CD4-positive, alpha-beta T cell treated with Interleukin-12 subunit alpha and Interleukin-12 subunit beta, for 1 hour (primary cell): ENCODE measurements around the gene RFT1.
A peak's percentile ranks its signal among the peaks of the same experiment; 100 is the strongest.

Experiments
- DNase-seq: peaks from one replicate; pipeline ENCODE4 v3.0.0-alpha.2; 2020

Gene RFT1

DNA sequence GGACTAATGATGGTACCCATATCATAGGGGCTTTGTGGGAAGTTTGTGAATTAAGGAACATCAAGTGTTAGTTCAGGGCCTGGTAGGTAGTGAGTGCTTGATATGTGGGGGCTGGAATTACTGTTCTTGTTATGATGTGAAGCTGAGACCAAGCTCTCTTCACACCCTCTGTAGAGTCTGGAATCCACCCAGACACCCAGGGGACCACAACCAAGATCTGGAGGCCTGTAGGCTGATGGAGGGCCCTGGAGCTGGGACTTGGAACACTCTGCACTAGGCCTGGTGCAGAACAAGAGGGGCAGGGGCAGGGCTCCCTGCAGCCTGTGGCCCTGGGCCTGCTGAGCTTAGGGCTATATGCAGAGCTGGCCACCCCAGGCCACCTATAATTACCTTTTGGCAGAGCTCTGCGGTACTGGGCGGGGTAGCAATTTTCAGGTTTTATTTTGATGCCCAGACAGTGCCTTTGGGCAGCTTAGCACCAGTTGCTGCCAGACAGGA is 17.7 kb upstream of the RFT1 start:
- DNase-seq, result no peak

DNA sequence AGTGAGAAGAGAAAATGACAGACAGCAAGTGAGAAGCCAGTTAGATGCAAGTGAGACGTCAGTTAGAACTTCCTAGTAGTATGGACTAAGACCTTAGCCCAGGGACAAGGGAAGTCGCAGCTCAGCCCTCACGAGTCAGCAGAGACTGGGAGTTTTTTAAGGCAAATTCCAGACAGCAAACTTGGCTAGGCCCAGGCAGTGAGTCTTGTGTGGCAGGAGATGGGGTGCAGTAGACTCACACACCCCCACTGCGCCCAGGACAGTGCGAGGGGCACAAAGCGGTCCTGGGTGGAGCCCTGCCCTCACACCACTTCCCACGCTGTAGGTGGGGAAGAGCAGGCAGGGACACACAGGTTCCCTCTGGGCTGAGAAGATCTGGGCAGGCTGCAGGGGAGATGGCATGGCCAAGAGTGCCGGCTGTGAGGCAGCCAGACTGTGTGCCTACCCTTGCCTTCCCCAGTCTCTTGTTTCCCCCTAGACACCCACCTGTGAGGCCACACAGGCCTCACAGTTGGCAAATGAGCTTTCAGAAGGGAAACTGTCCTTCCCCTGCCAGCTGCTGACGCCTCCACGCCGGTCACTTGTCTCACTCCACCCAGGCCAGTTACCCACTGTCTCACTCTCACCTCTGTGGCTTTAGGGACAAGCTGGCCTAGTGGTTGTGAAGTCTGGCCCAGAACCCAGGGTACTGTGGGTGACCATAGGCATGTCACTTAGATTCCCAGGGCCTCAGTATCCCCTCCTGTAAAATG is 17.1 kb upstream of the RFT1 start:
- no peak for DNase-seq

DNA sequence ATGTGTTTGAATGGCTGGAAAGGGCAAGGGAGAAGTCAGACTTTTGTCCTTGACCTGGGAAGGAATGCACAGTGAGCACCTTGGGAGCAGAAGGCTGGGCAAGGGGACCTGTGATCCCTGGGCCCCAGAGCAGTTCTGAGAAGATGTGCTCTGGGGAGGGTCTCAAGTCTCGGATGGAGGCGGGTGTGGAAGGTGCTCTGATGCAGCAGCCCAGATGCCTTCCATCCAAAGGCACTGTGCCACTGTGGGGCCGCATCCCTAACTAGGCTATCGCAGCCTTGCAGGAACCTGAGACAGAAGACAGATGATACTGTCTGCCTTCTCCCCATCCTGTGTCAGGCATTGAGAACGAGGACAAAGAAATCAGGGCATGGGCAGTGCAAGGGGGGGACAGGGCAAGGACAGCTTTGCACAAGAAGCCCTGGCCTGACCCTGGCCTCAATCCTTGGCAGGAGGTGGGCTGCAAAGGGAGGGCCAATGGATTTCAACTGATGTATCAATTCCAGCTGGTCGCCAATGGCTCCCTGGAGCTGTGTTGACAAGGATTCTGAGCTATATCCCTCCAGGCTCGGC is 16.2 kb upstream of the RFT1 start:
- DNase-seq, result no peak

DNA sequence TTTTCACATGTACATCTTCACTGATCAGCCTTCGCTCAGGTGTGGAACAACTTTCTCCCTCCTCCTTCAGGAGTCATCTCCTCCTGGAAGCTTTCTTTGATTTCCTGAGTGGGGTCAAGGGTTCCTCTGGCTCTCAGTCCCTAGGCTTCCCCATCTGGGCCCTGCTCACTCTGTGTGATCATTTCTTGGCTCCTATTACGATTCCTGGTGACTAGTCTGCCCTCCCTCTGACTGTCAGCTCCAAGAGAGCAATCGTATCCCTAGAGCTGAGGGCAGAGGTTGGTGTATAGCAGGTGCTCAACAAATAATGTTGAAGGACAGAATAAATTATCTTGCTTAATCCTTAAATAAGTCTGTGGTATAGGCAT is 15.5 kb upstream of the RFT1 start:
- no peak for DNase-seq

DNA sequence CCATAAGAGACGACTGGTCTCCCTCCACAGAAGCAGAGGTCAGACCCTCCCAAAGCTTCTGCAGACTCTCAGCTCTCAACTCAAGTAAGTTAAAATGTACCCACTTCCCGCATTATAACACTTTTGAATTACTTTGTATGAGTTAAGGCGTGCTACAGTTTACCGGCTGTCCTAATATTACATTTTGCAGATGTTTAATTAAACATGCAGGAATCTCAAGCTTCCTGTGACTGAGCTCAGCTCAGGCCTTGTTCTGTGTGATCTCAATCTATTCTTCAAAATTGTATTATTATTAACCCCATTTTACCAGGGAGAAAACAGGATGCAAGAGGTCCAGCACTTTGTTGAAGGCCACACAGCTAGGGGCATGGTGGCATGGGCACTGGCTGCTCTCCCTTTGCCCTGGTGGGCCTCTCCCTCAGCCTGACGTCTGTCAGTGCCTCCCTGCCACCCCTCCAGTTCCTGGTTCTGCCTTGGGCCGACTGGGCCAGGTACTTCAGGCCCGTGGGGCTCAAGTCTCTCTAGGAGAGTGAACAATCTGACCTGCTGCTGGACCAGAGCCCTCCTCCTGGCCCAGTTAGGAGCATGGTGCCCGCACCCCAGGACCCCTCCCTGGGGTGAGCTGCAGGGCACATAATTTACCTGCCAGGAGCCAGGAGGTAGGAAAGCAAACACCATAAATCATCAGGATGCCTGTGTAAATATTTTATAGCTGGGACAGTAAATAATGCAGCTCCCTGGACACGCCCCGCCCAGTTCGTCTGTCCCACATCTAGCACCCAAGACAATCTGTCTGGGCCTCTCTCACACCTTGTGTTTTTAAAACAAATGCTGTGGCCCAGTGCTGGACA is 14.9 kb upstream of the RFT1 start:
- DNase-seq, result no peak

DNA sequence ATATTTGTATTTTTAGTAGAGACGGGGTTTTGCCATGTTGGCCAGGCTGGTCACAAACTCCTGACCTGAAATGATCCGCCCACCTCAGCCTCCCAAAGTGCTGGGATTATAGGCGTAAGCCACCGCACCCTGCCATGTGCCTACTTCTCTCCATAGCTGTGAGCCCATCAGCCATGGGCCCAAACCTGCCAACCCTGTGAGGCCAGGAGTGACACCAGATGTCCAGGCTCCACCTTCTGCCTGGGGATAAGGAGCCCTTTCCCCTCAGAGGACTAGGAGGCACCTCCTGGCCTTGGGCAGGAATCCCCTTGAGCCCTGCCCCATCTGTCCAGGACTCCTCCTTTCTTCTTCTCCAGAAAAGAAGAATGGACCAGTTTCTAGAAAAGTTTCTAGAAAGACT is 14.2 kb upstream of the RFT1 start:
- DNase-seq, result no peak

DNA sequence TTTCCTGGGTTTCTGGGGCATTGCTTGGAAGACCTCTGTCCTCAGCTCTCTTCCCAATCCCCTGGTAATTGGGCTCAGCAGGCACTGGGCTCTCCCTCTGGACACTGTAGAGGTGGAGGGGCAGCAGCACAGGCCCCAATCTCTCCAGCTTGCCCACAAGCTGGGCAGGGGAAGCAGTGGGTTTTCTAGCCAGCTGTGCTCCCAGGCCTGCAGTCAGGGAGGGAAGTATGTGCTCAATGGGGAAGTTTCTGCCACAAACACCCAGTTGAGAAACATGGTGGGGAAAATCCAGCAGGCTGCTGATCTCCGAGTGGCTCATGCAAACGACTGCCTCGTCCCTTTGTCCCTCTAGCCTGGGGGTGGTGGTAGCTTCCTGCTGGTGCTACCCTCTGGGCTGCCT is 12.8 kb upstream of the RFT1 start:
- no peak for DNase-seq

DNA sequence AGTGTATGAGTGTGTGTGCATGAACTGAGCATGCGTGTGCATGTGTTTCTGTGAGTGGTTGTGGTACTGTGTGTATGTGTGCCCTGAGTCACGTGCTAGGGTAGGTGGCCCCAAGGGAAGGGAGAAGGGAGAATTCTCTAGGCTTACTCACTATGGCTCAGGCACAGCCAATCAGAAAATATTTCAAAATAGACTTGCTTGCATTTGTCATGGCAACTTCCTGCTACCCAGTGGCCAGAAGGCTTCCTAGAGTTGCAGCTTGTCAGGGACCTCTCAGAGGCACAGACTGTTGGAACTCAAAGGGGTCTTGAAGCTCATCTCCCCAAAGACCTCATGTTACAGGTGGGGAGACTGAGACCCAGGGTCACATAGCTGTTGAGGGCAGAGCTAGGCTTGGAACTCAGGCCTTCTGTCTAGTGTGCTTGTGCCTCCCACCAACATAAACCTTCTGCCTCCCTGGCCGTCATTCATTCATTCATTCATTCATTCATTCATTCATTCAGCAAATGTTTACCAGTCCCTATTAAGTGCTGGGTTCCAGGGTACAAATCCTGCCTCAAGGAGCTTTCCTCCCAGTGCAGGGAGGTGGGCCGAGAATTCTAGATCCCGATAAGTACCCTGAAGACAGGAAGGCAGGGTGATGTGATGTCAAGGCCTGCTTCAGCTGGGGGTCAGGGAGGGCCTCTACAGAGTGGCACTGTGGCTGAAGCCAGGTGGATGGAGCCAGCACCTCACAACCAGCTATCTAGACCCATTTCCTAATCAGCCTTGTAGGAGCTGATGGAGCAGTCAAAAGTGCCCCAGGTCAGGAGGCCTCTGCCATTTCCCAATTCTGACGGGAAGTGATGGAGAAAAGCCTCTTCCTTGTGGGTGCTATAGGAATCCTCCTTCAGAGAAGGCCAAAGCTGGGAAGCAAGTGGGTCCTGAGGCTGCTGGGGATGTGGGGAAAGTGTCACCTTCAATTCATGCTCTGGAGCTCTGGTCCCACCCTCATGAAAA is 10.9 kb upstream of the RFT1 start:
- no peak for DNase-seq

DNA sequence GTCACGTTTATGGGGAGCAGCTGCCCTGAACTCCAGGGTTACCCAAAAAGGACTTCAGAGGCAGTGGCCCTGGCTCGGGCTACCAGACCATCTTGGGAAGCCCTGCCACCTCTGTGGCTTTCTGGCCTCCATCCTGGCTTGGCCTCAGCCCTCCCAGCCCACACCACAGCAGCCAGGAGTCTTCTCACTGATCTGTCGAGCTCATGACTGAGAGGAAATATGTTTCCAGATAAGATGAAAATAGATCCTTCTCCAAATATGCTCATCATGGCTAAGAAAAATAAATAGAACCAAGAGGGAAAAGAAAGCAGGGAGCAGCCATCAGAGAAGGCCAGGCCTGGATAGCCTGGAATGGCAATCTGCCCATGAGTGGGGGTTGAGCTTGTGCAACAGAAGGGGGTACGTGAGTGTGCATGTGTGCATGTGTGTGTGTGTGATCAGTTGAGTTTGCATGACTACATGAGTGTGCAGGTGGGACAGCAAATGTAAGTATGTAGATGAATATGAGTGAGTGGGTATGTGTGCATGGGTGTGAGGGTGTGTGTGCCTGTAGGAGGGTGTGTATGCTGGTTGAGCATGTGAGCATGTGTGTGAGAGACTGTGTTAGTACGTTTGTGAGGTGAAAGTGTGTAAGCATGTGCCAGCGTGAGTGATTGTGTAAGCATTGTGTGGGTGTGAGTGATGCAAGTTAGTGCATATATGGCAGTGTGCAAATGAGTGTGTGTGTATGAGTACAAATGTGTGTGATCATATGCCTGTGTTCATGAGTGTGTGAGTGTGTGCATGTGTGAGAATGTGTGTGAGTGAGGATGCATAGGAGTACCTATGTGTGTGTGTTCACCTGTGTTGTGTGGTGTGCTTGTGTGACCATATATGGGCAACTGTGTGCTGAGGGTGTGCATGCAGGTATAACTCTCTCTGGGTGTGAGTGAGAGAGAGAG is 9.9 kb upstream of the RFT1 start:
- DNase-seq, result no peak

DNA sequence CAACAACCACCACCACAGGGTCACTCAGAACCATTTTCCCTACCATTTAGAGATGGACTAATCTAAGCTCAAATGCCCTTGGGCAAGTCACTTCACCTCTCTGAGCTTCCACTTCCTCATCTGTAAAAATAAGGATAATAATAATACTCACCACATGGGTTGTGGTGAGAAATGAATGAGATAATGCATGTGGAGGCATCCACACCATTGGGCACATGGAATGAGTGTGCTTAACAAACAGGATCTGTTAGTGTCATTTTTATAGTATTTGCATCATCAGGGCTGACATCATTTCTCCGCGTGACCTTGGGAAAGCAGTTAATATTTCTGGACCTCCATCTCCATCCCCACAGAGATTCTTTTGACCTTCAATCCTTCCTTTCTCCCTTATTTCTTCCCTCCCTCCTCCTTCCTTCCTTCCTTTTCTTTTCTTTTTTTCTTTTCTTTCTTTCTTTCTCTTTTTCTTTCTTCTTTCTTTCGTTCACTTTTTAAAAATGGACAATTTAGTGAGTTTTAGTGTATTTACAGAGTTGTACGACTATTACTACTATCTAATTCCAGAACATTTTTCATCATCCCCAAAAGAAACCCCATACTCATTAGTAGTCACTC is 7.7 kb upstream of the RFT1 start:
- no peak for DNase-seq

DNA sequence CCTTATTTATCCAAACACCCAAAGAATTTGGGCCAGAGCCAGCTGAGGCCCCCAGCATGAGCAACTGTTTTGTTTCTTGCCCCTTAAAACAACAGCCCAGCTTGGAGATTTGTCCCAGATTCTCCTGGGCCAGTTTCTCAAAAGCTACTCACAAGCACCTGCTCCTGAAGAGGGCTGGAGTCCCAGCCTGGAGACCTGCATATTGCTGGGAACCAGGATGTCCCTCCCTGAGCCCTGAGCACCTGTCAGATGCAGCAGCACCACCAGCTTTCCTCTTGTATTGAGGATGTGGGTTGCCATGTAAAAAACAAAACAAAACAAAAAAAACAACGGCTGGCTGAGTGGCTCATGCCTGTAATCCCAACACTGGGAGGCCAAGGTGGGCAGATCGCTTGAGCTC is 7.0 kb upstream of the RFT1 start:
- DNase-seq, result no peak

DNA sequence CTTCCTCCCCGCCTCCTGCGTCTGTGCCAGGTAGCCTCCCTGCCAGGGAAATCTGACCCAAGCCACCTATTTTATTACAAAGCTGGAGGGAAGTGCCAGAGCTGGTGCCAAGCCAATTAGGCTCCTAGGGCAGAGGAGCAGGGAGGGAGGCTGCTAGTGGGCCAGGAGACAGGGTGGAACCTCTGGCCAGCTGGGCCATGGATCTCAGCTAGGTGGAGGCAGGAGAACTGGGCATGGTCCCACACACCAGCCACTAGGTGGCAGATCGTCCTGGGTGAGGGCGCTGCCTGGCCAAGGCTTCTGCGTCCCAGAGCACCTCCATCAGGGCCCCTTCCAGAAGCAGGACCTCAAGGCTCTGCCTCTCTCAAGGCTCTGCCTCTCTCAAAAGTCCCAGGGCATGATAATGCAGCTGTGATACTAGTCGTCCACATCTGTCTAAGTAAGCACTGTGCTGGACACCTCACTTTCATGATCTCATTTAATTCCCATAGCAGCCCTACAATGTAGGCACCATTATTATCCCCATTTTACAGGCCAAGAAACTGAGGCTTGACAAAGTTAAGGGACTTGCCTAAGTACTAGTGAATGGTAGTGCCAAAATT is 4.5 kb upstream of the RFT1 start:
- peak; percentile 72 for DNase-seq

DNA sequence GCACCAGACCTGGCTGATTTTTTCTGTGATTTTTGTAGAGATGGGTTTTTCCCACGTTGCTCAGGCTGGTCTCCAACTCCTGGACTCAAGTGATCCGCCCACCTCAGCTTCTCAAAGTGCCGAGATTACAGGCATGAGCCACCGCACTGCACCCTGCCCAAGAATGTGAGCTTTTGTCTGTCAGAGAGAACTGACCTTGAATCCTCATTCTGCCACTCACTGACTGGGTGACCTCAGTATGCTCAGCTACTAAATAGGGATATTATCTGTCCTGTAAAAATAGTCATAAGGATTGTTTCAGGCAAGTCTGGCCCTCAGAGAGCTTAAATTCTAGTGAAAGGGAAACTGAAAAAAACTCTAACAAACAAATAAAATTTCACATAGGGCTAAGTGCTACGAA is 2.1 kb upstream of the RFT1 start:
- no peak for DNase-seq

DNA sequence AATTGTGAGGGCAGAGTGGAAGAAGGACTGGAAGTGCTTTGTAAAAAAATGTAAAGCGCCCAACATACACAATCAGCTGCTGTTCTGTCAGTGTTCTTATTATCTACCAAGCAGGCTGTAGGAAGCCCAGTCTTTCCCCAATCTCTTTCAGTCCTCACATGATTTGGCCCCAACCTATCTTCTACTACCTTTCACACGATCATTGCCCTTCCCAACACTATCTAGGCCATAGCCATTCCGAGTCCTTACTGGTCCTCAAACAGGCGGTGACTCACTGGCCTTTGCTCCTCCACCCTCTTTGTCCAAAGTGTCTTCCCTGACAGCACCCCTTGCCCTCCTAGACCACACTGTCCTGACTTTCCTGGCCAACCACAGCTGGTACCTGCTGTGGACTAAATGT is 861 bp upstream of the RFT1 start:
- DNase-seq, result no peak

DNA sequence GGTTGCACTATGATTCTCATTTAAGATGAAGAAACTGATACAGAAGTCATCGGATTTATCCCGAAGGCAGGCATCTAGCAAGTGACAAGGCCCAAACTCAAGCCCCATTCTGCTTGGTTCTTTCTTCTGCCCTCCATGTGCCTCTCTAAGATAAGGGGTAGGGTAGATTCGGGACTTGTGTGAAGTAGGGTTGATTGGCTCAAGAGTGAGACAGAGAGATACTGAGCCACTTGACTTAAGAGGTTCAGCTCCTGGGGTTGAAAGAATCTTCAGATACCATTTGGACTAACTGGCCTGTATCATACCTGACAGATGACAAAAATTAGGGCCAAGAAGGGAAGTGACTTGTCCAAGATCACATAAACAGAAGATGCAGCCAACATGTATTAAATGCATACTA is 891 bp downstream of the RFT1 start:
- no peak for DNase-seq

DNA sequence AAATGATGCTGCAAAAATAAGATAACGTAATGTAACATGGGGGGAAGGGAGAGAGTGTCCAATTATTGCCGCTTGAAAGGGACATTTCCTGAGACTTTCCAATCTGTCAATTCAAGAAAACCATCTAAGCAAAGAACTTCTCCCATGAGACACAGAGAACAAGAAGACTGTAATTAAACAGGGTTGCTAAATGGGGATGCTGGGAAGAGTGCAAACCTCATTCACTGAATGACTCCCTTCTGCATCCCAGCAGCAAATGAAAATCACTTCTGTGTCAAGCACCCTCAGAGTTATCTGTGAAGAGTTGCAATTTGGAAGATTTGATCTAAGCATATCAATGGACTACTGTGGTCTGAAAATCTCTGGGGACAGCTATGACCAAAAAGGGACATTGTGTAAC is 3.6 kb downstream of the RFT1 start:
- DNase-seq, result no peak

DNA sequence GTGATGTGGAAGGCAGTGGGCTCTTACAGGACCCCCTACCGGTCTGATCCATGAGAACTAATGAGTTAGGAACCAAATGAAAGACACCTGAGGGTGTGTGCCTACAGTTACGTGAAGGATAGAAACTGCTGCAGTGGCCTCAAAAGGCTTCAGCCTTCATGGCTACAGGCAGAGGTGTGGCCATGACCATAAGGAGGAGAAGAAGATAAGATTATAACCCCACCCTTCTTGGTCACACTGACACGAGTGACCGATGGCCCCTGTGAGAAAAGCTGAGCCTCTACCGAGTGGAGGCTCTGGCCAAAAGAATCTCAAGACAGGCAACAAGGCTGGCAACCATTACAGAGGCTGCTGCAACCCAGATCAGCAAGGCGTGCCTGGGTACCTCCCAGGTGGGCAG is 6.3 kb downstream of the RFT1 start:
- DNase-seq, result no peak

DNA sequence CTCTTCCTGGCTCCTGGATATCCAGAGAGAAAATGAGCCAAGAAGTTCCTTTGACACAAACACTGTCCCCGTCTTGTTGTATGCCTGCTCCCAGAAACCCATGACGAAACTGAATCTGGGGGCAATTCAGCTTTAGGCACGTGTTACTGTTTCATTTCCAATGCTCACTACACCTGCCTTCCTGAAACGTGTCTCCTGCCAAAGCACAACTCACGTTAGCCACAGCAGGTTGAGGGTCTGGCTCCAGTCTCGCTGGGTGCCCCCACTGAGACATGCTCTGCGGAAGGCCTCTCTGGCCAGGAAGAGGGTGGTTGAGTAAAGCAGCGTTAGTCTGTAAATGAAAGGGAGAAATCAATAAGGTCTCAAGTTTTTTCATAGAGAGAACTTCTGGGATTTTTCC is 6.7 kb downstream of the RFT1 start:
- DNase-seq, result no peak

DNA sequence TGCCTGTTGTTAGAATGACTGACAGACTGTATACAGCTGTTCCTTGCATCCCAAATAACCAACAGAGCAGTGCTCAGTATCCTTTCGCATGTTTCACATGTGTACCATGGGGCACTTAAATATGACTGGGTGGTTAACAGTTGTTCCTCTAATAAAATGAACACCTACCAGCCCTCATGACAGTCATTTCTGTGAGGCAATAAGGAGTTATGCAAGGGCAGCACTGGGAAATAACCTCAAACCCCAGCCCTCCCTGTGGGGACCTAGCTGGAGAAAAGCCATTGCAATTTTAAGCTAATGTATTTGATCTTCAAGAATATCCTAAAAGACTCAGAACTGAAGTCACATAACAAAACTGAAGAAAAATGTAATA is 7.3 kb downstream of the RFT1 start:
- no peak for DNase-seq

DNA sequence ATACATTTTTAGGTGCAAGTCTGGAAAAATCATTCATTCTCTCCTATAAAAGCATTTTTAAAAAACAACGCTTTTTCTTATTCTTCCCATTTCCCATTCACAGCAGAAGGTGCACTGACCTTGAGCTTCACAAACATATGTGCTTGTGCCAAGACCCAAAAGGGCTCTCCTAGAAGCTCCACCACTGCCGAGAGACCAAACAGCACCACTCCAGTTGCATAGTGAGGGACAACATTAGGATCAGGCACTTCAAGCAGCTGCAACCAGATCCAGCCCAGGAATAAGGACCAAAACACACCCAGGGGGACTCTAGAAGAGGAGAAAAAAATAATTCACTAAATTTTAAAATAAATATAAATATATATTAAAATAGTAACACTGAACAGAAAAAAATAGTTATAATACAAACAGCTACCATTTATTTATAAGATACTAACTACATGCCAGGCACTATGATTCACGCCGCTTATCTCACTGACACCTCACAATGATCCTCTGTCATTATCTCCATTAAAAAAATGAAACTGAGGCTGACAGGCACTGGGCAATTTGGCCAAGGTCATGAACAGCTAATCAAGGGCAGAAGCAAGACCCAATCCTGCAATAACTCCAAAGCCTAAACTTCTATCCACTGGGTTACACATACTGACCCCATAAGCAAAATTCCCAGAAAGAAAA is 7.8 kb downstream of the RFT1 start:
- no peak for DNase-seq
